Loucy (cell line): ENCODE data around the gene SLC10A4.
A peak's percentile ranks its signal among the peaks of the same experiment; 100 is the strongest.

Experiments
- H2AFZ ChIP-seq: fragments of 200-600 bp; sonication (generic); 2 replicates; pipeline ENCODE4 v1.6.0; 2016; ENCODE audit warnings: antibody characterized with exemption, mild to moderate bottlenecking, low read length, moderate library complexity
- H3F3A ChIP-seq: fragments of 200-600 bp; 2 replicates; pipeline ENCODE4 v1.6.0; 2016; ENCODE audit warnings: antibody characterized with exemption, low read depth, mild to moderate bottlenecking
- H3K27me3 ChIP-seq: fragments of 200-600 bp; sonication (generic); 2 replicates; pipeline ENCODE4 v1.6.1; 2014; ENCODE audit warnings: low read length, mild to moderate bottlenecking; ENCODE audit not compliant: insufficient read depth, poor library complexity, severe bottlenecking
- H3K36me3 ChIP-seq: fragments of 200-600 bp; sonication (generic); 2 replicates; pipeline ENCODE4 v1.6.1; 2016; ENCODE audit warnings: low read length; ENCODE audit not compliant: insufficient read depth
- H3K4me1 ChIP-seq: fragments of 200-600 bp; sonication (generic); 2 replicates; pipeline ENCODE4 v1.5.1; 2014; ENCODE audit warnings: low read length, mild to moderate bottlenecking; ENCODE audit not compliant: insufficient read depth, poor library complexity, severe bottlenecking
- H3K4me2 ChIP-seq: fragments of 200-600 bp; sonication (generic); 2 replicates; pipeline ENCODE4 v1.6.0; 2014; ENCODE audit warnings: antibody characterized with exemption, low read length, low read depth, mild to moderate bottlenecking; ENCODE audit not compliant: poor library complexity, severe bottlenecking
- H3K4me3 ChIP-seq: fragments of 200-600 bp; sonication (generic); 2 replicates; pipeline ENCODE4 v1.5.1; 2014; ENCODE audit warnings: low read length, mild to moderate bottlenecking, mixed read lengths; ENCODE audit not compliant: poor library complexity, severe bottlenecking
- H3K79me2 ChIP-seq: fragments of 200-600 bp; sonication (generic); 2 replicates; pipeline ENCODE4 v1.6.1; 2014; ENCODE audit warnings: low read length; ENCODE audit not compliant: insufficient read depth
- H3K9ac ChIP-seq: fragments of 200-600 bp; sonication (generic); 2 replicates; pipeline ENCODE4 v1.6.0; 2014; ENCODE audit warnings: mild to moderate bottlenecking, low read depth, low read length, moderate library complexity; ENCODE audit not compliant: poor library complexity, severe bottlenecking
- H3K9me2 ChIP-seq: fragments of 200-600 bp; sonication (generic); replicated peaks from 2 replicates; pipeline ENCODE4 v1.6.1; 2016; ENCODE audit warnings: low read depth, low read length, mixed read lengths
- H3K9me3 ChIP-seq: fragments of 200-600 bp; sonication (generic); 2 replicates; pipeline ENCODE4 v1.6.1; 2014; ENCODE audit warnings: mild to moderate bottlenecking, antibody characterized with exemption, low read length, low read depth; ENCODE audit not compliant: insufficient read depth
- H4K20me1 ChIP-seq: fragments of 200-600 bp; sonication (generic); 2 replicates; pipeline ENCODE4 v1.6.0; 2014; ENCODE audit warnings: antibody characterized with exemption, low read length, mild to moderate bottlenecking; ENCODE audit not compliant: insufficient read depth, poor library complexity, severe bottlenecking
- EZH2phosphoT487 ChIP-seq: fragments of 200-600 bp; IDR thresholded peaks from 2 replicates; pipeline ENCODE4 v1.6.1; 2018; ENCODE audit warnings: antibody characterized with exemption, mild to moderate bottlenecking, moderate library complexity, borderline replicate concordance
- TF ChIP-seq, protein P1 (sequence below): fragments of 200-600 bp; sonication (generic); conservative IDR thresholded peaks from 2 replicates; pipeline ENCODE4 v1.5.1; 2014; ENCODE audit warnings: mild to moderate bottlenecking, antibody characterized with exemption, low read length

The SLC10A4 gene

GRCh38 chr4:48445704-48446103, 37.4 kb upstream of the SLC10A4 start:
- Histone ChIP-seq H3K4me3 (no peak overlapping the region), H3K36me3 (no peaks in the 10 kb centered on the region), H3K9ac (no peak overlapping the region), H3K27me3 (no peaks in the 10 kb centered on the region), H4K20me1 (no peaks in the 10 kb centered on the region), H3F3A (no peaks in the 10 kb centered on the region), H2AFZ (no peak overlapping the region), H3K4me2 (no peak overlapping the region), H3K4me1 (no peaks in the 10 kb centered on the region), H3K9me2 (no peaks in the 10 kb centered on the region), H3K79me2 (no peaks in the 10 kb centered on the region), H3K9me3 (no peaks in the 10 kb centered on the region)
- TF ChIP-seq, protein P1, sequence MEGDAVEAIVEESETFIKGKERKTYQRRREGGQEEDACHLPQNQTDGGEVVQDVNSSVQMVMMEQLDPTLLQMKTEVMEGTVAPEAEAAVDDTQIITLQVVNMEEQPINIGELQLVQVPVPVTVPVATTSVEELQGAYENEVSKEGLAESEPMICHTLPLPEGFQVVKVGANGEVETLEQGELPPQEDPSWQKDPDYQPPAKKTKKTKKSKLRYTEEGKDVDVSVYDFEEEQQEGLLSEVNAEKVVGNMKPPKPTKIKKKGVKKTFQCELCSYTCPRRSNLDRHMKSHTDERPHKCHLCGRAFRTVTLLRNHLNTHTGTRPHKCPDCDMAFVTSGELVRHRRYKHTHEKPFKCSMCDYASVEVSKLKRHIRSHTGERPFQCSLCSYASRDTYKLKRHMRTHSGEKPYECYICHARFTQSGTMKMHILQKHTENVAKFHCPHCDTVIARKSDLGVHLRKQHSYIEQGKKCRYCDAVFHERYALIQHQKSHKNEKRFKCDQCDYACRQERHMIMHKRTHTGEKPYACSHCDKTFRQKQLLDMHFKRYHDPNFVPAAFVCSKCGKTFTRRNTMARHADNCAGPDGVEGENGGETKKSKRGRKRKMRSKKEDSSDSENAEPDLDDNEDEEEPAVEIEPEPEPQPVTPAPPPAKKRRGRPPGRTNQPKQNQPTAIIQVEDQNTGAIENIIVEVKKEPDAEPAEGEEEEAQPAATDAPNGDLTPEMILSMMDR = peak; percentile 36; the same call in 1 of the 2 replicates
- no peak for TF ChIP-seq EZH2phosphoT487

- Histone ChIP-seq H3K36me3 (no peaks in the 10 kb centered on the region), H3K9me3 (no peaks in the 10 kb centered on the region), H3K79me2 (no peaks in the 10 kb centered on the region), H3K4me1 (no peaks in the 10 kb centered on the region), H3K9ac (no peak overlapping the region), H3K4me3 (no peak overlapping the region), H2AFZ (no peak overlapping the region), H3K27me3 (no peaks in the 10 kb centered on the region), H3F3A (no peaks in the 10 kb centered on the region), H3K4me2 (no peak overlapping the region), H3K9me2 (no peaks in the 10 kb centered on the region), H4K20me1 (no peaks in the 10 kb centered on the region)
- TF ChIP-seq, protein P1 = no peak
- TF ChIP-seq EZH2phosphoT487 = no peak
Measured at GRCh38 chr4:48446642-48447041, 36.5 kb upstream of the SLC10A4 start.

GRCh38 chr4:48449151-48449550, 34.0 kb upstream of the SLC10A4 start:
- no peaks in the 10 kb centered on the region for H3F3A ChIP-seq
- H3K4me2 ChIP-seq = no peak overlapping the region
- H3K79me2 ChIP-seq = no peaks in the 10 kb centered on the region
- H3K9ac ChIP-seq = no peak overlapping the region
- TF ChIP-seq, protein P1 = no peak
- TF ChIP-seq EZH2phosphoT487 = no peak
- no peak overlapping the region for H3K4me3 ChIP-seq
- H3K4me1 ChIP-seq = no peaks in the 10 kb centered on the region
- H3K9me3 ChIP-seq = no peaks in the 10 kb centered on the region
- H2AFZ ChIP-seq = 0 out of 2 replicates have a peak overlapping the region, but pooled peaks have one; percentile 3
- H4K20me1 ChIP-seq = no peaks in the 10 kb centered on the region
- H3K36me3 ChIP-seq = no peaks in the 10 kb centered on the region
- no peaks in the 10 kb centered on the region for H3K27me3 ChIP-seq
- no peaks in the 10 kb centered on the region for H3K9me2 ChIP-seq
